Cardiac fibroblast (primary cell): ENCODE results near the gene CSF1.

Source experiments
- DNase-seq, 2 donors: peaks; one replicate each; pipeline versions ENCODE4 v3.0.0 to v3.0.0-alpha.2; 2010; ENCODE audit warnings: low read depth in 2 of 2
- H3K4me3 ChIP-seq, 2 donors: replicated peaks in 1 of 2; 1 replicate in 1 of 2; 2 replicates in 1 of 2; pipeline ENCODE4 v1.5.1; 2011; ENCODE audit warnings: low read depth in 2 of 2, low read length in 2 of 2, mild to moderate bottlenecking in 2 of 2, moderate library complexity in 1 of 2
- TF ChIP-seq, protein P1 (sequence below): IDR thresholded peaks from one replicate; pipeline ENCODE4 v1.5.1; 2011; ENCODE audit warnings: low read depth, mild to moderate bottlenecking, low read length, inconsistent platforms

CSF1 gene

DNA sequence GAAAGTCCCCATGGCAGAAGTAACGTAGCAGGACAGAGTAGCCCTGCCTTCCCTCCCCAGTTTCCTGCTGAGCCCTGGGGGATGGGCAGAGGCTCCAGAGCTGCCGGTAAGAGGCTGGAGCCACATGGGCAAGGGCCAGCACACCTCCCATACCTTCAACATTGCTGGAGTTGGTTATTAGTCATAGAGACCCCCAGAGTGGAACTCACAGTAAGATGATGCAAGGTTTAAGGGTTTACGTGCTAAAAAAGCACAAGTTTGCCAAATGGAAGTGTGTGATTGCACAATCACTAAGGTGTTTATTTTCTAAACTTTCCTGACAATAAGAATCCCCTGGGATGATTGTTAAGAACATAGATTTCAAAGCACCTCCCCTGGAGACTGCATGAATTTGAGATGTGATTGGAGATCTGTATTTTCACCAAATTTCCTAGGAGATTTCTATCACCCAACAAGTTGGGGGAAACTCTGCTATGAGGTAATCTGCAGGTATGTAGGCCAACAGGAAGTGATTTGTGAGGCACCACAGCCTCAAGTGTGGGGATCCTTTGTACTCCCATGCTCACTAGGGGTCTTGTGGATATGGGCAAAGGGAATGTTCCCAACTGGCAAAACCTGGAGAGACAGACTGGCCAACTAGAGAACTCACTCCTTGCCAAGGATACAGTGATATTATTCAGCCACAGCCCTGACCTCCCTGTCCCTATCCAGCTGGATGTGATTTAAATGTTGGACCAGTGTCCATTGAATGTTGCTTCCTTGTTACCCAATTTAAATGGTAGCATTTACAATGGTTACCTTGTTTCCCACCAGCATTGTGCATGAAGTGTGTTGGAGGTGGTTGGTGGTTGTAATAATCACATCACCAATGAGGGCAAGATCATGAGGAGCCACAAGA, 37.1 kb upstream of the CSF1 start:
- H3K4me3 ChIP-seq, result no peak overlapping the region
- DNase-seq, result peak; percentile 65 to 77
- TF ChIP-seq, protein P1, sequence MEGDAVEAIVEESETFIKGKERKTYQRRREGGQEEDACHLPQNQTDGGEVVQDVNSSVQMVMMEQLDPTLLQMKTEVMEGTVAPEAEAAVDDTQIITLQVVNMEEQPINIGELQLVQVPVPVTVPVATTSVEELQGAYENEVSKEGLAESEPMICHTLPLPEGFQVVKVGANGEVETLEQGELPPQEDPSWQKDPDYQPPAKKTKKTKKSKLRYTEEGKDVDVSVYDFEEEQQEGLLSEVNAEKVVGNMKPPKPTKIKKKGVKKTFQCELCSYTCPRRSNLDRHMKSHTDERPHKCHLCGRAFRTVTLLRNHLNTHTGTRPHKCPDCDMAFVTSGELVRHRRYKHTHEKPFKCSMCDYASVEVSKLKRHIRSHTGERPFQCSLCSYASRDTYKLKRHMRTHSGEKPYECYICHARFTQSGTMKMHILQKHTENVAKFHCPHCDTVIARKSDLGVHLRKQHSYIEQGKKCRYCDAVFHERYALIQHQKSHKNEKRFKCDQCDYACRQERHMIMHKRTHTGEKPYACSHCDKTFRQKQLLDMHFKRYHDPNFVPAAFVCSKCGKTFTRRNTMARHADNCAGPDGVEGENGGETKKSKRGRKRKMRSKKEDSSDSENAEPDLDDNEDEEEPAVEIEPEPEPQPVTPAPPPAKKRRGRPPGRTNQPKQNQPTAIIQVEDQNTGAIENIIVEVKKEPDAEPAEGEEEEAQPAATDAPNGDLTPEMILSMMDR, result no peak

GRCh38 chr1:109874445-109874844, 36.2 kb upstream of the CSF1 start:
- H3K4me3 ChIP-seq, result no peak overlapping the region
- TF ChIP-seq, protein P1, result no peak
- DNase-seq, result no peak

DNA sequence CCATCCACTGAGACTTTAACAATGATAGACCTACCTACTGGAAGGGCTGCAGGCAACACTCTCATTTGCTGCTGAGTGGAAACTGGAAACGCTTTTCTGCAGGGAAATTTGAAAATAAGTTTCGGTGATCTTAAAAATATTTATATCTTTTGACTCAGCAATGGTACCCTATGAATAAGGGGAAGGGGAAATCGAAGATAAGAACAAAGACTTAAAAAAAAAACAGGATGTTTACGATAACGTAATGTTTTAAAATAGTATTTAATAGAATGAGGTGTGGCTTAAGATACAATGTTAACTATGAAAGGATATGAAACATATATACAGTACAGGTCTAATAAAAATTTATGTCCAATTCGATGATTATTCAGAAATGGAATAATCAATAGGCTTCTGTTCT, 34.8 kb upstream of the CSF1 start:
- DNase-seq, result no peak
- TF ChIP-seq, protein P1, result no peak

GRCh38 chr1:109876617-109877316, 33.9 kb upstream of the CSF1 start:
- DNase-seq, result peak in 1 of 2 donors; percentile 67
- TF ChIP-seq, protein P1, result no peak
- no peak overlapping the region for H3K4me3 ChIP-seq

More for the DNA sequence above, 34.8 kb upstream of the CSF1 start:
- H3K4me3 ChIP-seq, result no peak overlapping the region

DNA sequence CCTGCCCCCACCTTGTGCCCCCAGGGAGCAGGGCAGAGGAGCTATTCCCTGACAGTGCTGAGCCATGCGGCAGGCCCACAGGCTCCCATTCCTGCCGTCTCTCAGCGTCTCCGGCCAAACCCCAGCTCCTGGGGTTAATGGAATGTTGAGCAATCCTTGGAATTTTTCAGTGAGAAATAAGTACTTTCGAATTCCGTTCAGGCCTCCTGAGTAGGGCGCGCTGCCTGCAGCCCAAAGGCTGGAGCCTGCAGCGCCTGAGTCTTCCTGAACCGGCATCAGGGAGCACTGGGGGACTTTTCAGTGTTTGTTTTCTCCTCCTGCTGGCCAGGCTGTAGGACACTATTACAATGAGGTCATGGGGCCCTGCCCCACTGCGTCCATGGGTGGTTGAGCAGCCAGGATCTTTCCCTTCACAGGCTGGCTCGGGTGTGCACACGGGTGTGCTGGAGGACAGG, 33.3 kb upstream of the CSF1 start:
- H3K4me3 ChIP-seq, result no peak overlapping the region
- peak; percentile 92 to 95 for DNase-seq
- TF ChIP-seq, protein P1, result peak; percentile 29

GRCh38 chr1:109877776-109878175, 32.9 kb upstream of the CSF1 start:
- TF ChIP-seq, protein P1, result no peak
- DNase-seq, result no peak
- no peak overlapping the region for H3K4me3 ChIP-seq
